Upper lobe of left lung (tissue), 4 donors: ENCODE measurements around the gene CCL26.

Experiments
- CTCF ChIP-seq, 6 experiments: fragments of 450-650 bp in 4 of 6; fragments of 200-600 bp in 2 of 6; sonication (generic) in 2 of 6; IDR thresholded peaks; one replicate each; pipeline ENCODE4 v1.5.1; 2016 to 2019; ENCODE audit warnings: antibody characterized with exemption in 6 of 6
- POLR2A ChIP-seq, 4 donors: fragments of 450-650 bp; IDR thresholded peaks; one replicate each; pipeline ENCODE4 v1.5.1; 2016 to 2017; ENCODE audit warnings: antibody characterized with exemption in 4 of 4, mild to moderate bottlenecking in 2 of 4

GRCh38 chr7:75722373-75722772 lies 49.6 kb downstream of the CCL26 start:
- TF ChIP-seq POLR2A (IDR thresholded peaks at IDR 0.05), result no peak
- no peak for TF ChIP-seq CTCF (IDR thresholded peaks at IDR 0.05)
